ENCODE measurements around the gene NHERF1. TPM values are rescaled to one million over a fixed set of nuclear protein-coding genes. Genes with fewer than 3 reads are reported as not detected.

NHERF1 gene
- total and polyA plus RNA-seq, 2 donors (not counting 3 experiments of a cell fraction or from before 2014, with no cell fraction given) = 24.4 to 26.9 TPM

- Histone ChIP-seq H3K9me3 (replicated peaks; ENCODE audit: control insufficient read depth, insufficient read depth, low read length) (no peaks in the 10 kb centered on the region), H2AFZ (ENCODE audit: low read depth, low read length) (no peak overlapping the region)
- POLR2A ChIA-PET = no interaction called here
These were observed 44.2 kb downstream of the NHERF1 start for GRCh38 chr17:74792586-74793105.

More at GRCh38 chr17:74792586-74793105, 44.2 kb downstream of the NHERF1 start:
- dilution Hi-C loops (cut with MboI; ENCODE audit: extremely low pct_ligation_motif_present, low sequenced_read_pairs) (no loop called here), intact Hi-C loops (cut with micrococcal nuclease) (loop anchor here (5.0 kb wide), 1 partner anchor 50 kb away; no protein-coding TSS in a partner anchor)
- Histone ChIP-seq H3K27ac (ENCODE audit: insufficient read depth, low read depth, low read length) (no peak overlapping the region), H3K4me1 (ENCODE audit: control insufficient read depth, extremely low read depth, insufficient read depth, low read length) (peaks cover 9% of the 10 kb centered on the region), H4K20me1 (replicated peaks; ENCODE audit: control insufficient read depth, extremely low read depth, insufficient read depth, low read length) (no peaks in the 10 kb centered on the region), H3K36me3 (ENCODE audit: control insufficient read depth in 2 of 2, extremely low read depth in 1 of 2, insufficient read depth in 2 of 2, low read length in 2 of 2) (peaks cover 8 to 18% of the 10 kb centered on the region in 2 experiments), H3K79me2 (ENCODE audit: control insufficient read depth, insufficient read depth, low read length) (no peaks in the 10 kb centered on the region), H3K4me2 (ENCODE audit: insufficient read depth, low read length) (no peak overlapping the region), H3K9me1 (replicated peaks; ENCODE audit: control insufficient read depth, extremely low read depth, insufficient read depth, low read length) (no peaks in the 10 kb centered on the region), H3K27me3 (ENCODE audit: control insufficient read depth in 2 of 2, insufficient read depth in 2 of 2, low read length in 2 of 2) (no peaks in the 10 kb centered on the region), H3K4me3 (replicated peaks in 1 of 3; ENCODE audit: insufficient read depth in 1 of 3, low read depth in 1 of 3, low read length in 3 of 3) (no peak overlapping the region), H3K9ac (replicated peaks; ENCODE audit: extremely low read depth, insufficient read depth, low read length) (no peak overlapping the region)
- TF ChIP-seq GATA2 (IDR thresholded peaks at IDR 0.05; ENCODE audit: insufficient read depth, insufficient read length, low read depth, low read length) = no peak
- no peak for TF ChIP-seq CTCF (IDR thresholded peaks at IDR 0.05; ENCODE audit: extremely low read depth in 1 of 2, insufficient read depth in 1 of 2, low read depth in 1 of 2, low read length in 2 of 2)
- TF ChIP-seq MYC (IDR thresholded peaks at IDR 0.05; ENCODE audit: low read depth, low read length) = no peak
- TF ChIP-seq MAX (IDR thresholded peaks at IDR 0.05; ENCODE audit: insufficient read depth, insufficient read length) = no peak
- TF ChIP-seq EZH2 (IDR thresholded peaks at IDR 0.05; ENCODE audit: borderline replicate concordance, low read depth, low read length, severe bottlenecking) = no peak
- TF ChIP-seq JUN (IDR thresholded peaks at IDR 0.05; ENCODE audit: borderline replicate concordance, insufficient read depth, insufficient read length, low read depth) = no peak
- TF ChIP-seq POLR2AphosphoS5 (IDR thresholded peaks at IDR 0.05; ENCODE audit: insufficient read depth, low read depth, low read length) = no peak
- TF ChIP-seq FOS (IDR thresholded peaks at IDR 0.05; ENCODE audit: borderline replicate concordance, insufficient read depth, low read length) = no peak
- TF ChIP-seq POLR2A (IDR thresholded peaks at IDR 0.05; ENCODE audit: low read depth, low read length) = no peak
- FAIRE-seq = no peak
- no peak for DNase-seq (ENCODE audit: low read depth, low spot score)
- CTCF ChIA-PET = interaction anchor here (1.0 to 14.0 kb wide), 4 partner anchors 33 to 165 kb away, joined by 3 to 325 read pairs (median 16); partner anchors contain the start of genes FDXR and GRIN2C
- no TSS peak for BruUV-seq (replicated peaks)
